ENCODE measurements around the gene ZC3H14.
"Not testable (repeated sequence)": the region's sequence is repeated elsewhere in the genome, so short reads cannot be mapped to it uniquely, and the experiment has no call there.

Gene ZC3H14

GRCh38 chr14:88562831-88563686 is at the start of gene ZC3H14:
Gene ZC3H14, plus strand, starts transcription at chr14:88563037. Its CDS starts 97 bp downstream, at chr14:88563134.
- Histone ChIP-seq H3K4me1 (ENCODE audit: control insufficient read depth, insufficient read depth, low read length, unreplicated experiment) (peaks cover 17% of the 10 kb centered on the region), H3K79me2 (ENCODE audit: control insufficient read depth, insufficient read depth, low read length, unreplicated experiment) (peaks cover 35% of the 10 kb centered on the region), H2AFZ (ENCODE audit: low read length, unreplicated experiment) (peak within 1 kb of the TSS; percentile 88), H3K27me3 (ENCODE audit: insufficient read depth, low read length) (no peaks in the 10 kb centered on the region), H3K36me3 (ENCODE audit: insufficient read depth, low read length) (peaks cover 7% of the 10 kb centered on the region), H3K4me3 (ENCODE audit: low read depth, low read length) (peak within 1 kb of the TSS; percentile 97), H3K27ac (ENCODE audit: low read depth, low read length) (peak within 1 kb of the TSS; percentile 64)

GRCh38 chr14:88515499-88516221 is 47.2 kb upstream of the ZC3H14 start:
- Histone ChIP-seq H3K4me3 (ENCODE audit: low read depth, low read length) (no peak overlapping the region), H3K79me2 (ENCODE audit: control insufficient read depth, insufficient read depth, low read length, unreplicated experiment) (no peaks in the 10 kb centered on the region), H3K4me1 (ENCODE audit: control insufficient read depth, insufficient read depth, low read length, unreplicated experiment) (peaks cover 6% of the 10 kb centered on the region), H3K36me3 (ENCODE audit: insufficient read depth, low read length) (no peaks in the 10 kb centered on the region), H2AFZ (ENCODE audit: low read length, unreplicated experiment) (no peak overlapping the region), H3K27me3 (ENCODE audit: insufficient read depth, low read length) (no peaks in the 10 kb centered on the region), H3K27ac (ENCODE audit: low read depth, low read length) (no peak overlapping the region)

GRCh38 chr14:88516861-88517357 is 45.9 kb upstream of the ZC3H14 start:
- no peaks in the 10 kb centered on the region for H3K79me2 ChIP-seq (ENCODE audit: control insufficient read depth, insufficient read depth, low read length, unreplicated experiment)
- H3K27me3 ChIP-seq (ENCODE audit: insufficient read depth, low read length) = no peaks in the 10 kb centered on the region
- H3K4me3 ChIP-seq (ENCODE audit: low read depth, low read length) = no peak overlapping the region
- H3K36me3 ChIP-seq (ENCODE audit: insufficient read depth, low read length) = no peaks in the 10 kb centered on the region
- H3K27ac ChIP-seq (ENCODE audit: low read depth, low read length) = no peak overlapping the region
- H3K4me1 ChIP-seq (ENCODE audit: control insufficient read depth, insufficient read depth, low read length, unreplicated experiment) = peaks cover 6% of the 10 kb centered on the region
- H2AFZ ChIP-seq (ENCODE audit: low read length, unreplicated experiment) = no peak overlapping the region

GRCh38 chr14:88518592-88519512 is 44.0 kb upstream of the ZC3H14 start:
- Histone ChIP-seq H3K4me3 (ENCODE audit: low read depth, low read length) (no peak overlapping the region), H2AFZ (ENCODE audit: low read length, unreplicated experiment) (no peak overlapping the region), H3K27me3 (ENCODE audit: insufficient read depth, low read length) (no peaks in the 10 kb centered on the region), H3K4me1 (ENCODE audit: control insufficient read depth, insufficient read depth, low read length, unreplicated experiment) (peaks cover 6% of the 10 kb centered on the region), H3K79me2 (ENCODE audit: control insufficient read depth, insufficient read depth, low read length, unreplicated experiment) (peaks cover 4% of the 10 kb centered on the region), H3K27ac (ENCODE audit: low read depth, low read length) (peak overlapping the region; percentile 12; the same call in 1 of the 2 replicates), H3K36me3 (ENCODE audit: insufficient read depth, low read length) (no peaks in the 10 kb centered on the region)

GRCh38 chr14:88519907-88520306 is 42.9 kb upstream of the ZC3H14 start:
- Histone ChIP-seq H2AFZ (ENCODE audit: low read length, unreplicated experiment) (no peak overlapping the region), H3K4me1 (ENCODE audit: control insufficient read depth, insufficient read depth, low read length, unreplicated experiment) (peaks cover 6% of the 10 kb centered on the region), H3K4me3 (ENCODE audit: low read depth, low read length) (no peak overlapping the region), H3K79me2 (ENCODE audit: control insufficient read depth, insufficient read depth, low read length, unreplicated experiment) (peaks cover 4% of the 10 kb centered on the region), H3K27ac (ENCODE audit: low read depth, low read length) (no peak overlapping the region), H3K36me3 (ENCODE audit: insufficient read depth, low read length) (no peaks in the 10 kb centered on the region), H3K27me3 (ENCODE audit: insufficient read depth, low read length) (no peaks in the 10 kb centered on the region)

- no peak overlapping the region for H3K4me3 ChIP-seq (ENCODE audit: low read depth, low read length)
- H3K79me2 ChIP-seq (ENCODE audit: control insufficient read depth, insufficient read depth, low read length, unreplicated experiment) = peaks cover 4% of the 10 kb centered on the region
- H3K4me1 ChIP-seq (ENCODE audit: control insufficient read depth, insufficient read depth, low read length, unreplicated experiment) = peaks cover 6% of the 10 kb centered on the region
- no peaks in the 10 kb centered on the region for H3K36me3 ChIP-seq (ENCODE audit: insufficient read depth, low read length)
- H2AFZ ChIP-seq (ENCODE audit: low read length, unreplicated experiment) = no peak overlapping the region
- H3K27me3 ChIP-seq (ENCODE audit: insufficient read depth, low read length) = no peaks in the 10 kb centered on the region
- no peak overlapping the region for H3K27ac ChIP-seq (ENCODE audit: low read depth, low read length)
Observed at GRCh38 chr14:88521818-88522217, 41.0 kb upstream of the ZC3H14 start.

GRCh38 chr14:88522393-88522792 is 40.4 kb upstream of the ZC3H14 start:
- Histone ChIP-seq H3K27ac (ENCODE audit: low read depth, low read length) (no peak overlapping the region), H2AFZ (ENCODE audit: low read length, unreplicated experiment) (no peak overlapping the region), H3K4me1 (ENCODE audit: control insufficient read depth, insufficient read depth, low read length, unreplicated experiment) (peaks cover 6% of the 10 kb centered on the region), H3K79me2 (ENCODE audit: control insufficient read depth, insufficient read depth, low read length, unreplicated experiment) (peaks cover 4% of the 10 kb centered on the region), H3K4me3 (ENCODE audit: low read depth, low read length) (no peak overlapping the region), H3K27me3 (ENCODE audit: insufficient read depth, low read length) (no peaks in the 10 kb centered on the region), H3K36me3 (ENCODE audit: insufficient read depth, low read length) (no peaks in the 10 kb centered on the region)

GRCh38 chr14:88529889-88530288 is 32.9 kb upstream of the ZC3H14 start:
- H3K4me1 ChIP-seq (ENCODE audit: control insufficient read depth, insufficient read depth, low read length, unreplicated experiment); H2AFZ ChIP-seq (ENCODE audit: low read length, unreplicated experiment); H3K79me2 ChIP-seq (ENCODE audit: control insufficient read depth, insufficient read depth, low read length, unreplicated experiment); H3K4me3 ChIP-seq (ENCODE audit: low read depth, low read length); H3K27me3 ChIP-seq (ENCODE audit: insufficient read depth, low read length); H3K36me3 ChIP-seq (ENCODE audit: insufficient read depth, low read length); H3K27ac ChIP-seq (ENCODE audit: low read depth, low read length): not testable (repeated sequence)

- Histone ChIP-seq H3K4me1 (ENCODE audit: control insufficient read depth, insufficient read depth, low read length, unreplicated experiment) (no peaks in the 10 kb centered on the region), H3K27ac (ENCODE audit: low read depth, low read length) (no peak overlapping the region), H3K4me3 (ENCODE audit: low read depth, low read length) (no peak overlapping the region), H2AFZ (ENCODE audit: low read length, unreplicated experiment) (no peak overlapping the region), H3K79me2 (ENCODE audit: control insufficient read depth, insufficient read depth, low read length, unreplicated experiment) (peaks cover 2% of the 10 kb centered on the region), H3K27me3 (ENCODE audit: insufficient read depth, low read length) (no peaks in the 10 kb centered on the region), H3K36me3 (ENCODE audit: insufficient read depth, low read length) (no peaks in the 10 kb centered on the region)
Observed at GRCh38 chr14:88533064-88533602, 29.7 kb upstream of the ZC3H14 start.

- Histone ChIP-seq H3K36me3 (ENCODE audit: insufficient read depth, low read length) (no peaks in the 10 kb centered on the region), H2AFZ (ENCODE audit: low read length, unreplicated experiment) (no peak overlapping the region), H3K4me3 (ENCODE audit: low read depth, low read length) (no peak overlapping the region), H3K4me1 (ENCODE audit: control insufficient read depth, insufficient read depth, low read length, unreplicated experiment) (no peaks in the 10 kb centered on the region), H3K27me3 (ENCODE audit: insufficient read depth, low read length) (no peaks in the 10 kb centered on the region), H3K27ac (ENCODE audit: low read depth, low read length) (no peak overlapping the region), H3K79me2 (ENCODE audit: control insufficient read depth, insufficient read depth, low read length, unreplicated experiment) (peaks cover 7% of the 10 kb centered on the region)
Observed at GRCh38 chr14:88535149-88535548, 27.7 kb upstream of the ZC3H14 start.
